ENCODE data around the gene HBG2. TPM values are rescaled to one million over a fixed set of nuclear protein-coding genes. Genes with fewer than 3 reads are reported as not detected.
"Not testable (repeated sequence)": the region's sequence is repeated elsewhere in the genome, so short reads cannot be mapped to it uniquely, and the experiment has no call there.

HBG2 gene
- not detected for total RNA-seq
- not detected for polyA plus RNA-seq

DNA sequence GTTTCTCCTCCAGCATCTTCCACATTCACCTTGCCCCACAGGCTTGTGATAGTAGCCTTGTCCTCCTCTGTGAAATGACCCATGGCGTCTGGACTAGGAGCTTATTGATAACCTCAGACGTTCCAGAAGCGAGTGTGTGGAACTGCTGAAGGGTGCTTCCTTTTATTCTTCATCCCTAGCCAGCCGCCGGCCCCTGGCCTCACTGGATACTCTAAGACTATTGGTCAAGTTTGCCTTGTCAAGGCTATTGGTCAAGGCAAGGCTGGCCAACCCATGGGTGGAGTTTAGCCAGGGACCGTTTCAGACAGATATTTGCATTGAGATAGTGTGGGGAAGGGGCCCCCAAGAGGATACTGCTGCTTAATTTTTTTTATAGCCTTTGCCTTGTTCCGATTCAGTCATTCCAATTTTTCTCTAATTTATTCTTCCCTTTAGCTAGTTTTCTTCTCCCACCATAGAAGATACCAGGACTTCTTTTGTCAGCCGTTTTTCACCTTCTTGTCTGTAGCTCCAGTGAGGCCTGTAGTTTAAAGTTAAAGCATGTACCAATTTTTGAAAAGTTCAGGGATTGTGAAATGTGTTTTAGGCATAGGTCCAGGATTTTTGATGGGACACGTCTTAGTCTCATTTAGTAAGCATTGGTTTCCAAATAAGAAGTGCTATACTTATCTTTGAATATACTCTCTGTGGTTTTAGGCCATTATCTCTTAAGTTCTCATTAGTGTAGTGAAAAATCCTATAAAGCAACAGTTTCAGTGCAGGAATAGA is at the start of gene HBG2:
Gene HBG2, minus strand, starts transcription at position 136 of the 768 bp plus-strand sequence. Its CDS starts 53 bp downstream, at position 83.
- H3K4me1 Mint-ChIP-seq; H3K4me1 ChIP-seq (ENCODE audit: control insufficient read depth, insufficient read depth, low read length, poor library complexity, severe bottlenecking); H3K9me3 ChIP-seq (ENCODE audit: control insufficient read depth in 2 of 2, low read length in 2 of 2); H3K27ac ChIP-seq (ENCODE audit: insufficient read depth, low read length, poor library complexity, severe bottlenecking); H3K36me3 ChIP-seq (ENCODE audit: control insufficient read depth, insufficient read depth, low read length); H3K9me3 Mint-ChIP-seq; H3K27me3 Mint-ChIP-seq; H3K27me3 ChIP-seq (ENCODE audit: control insufficient read depth, insufficient read depth, low read length); DNase-seq; H3K4me3 ChIP-seq (ENCODE audit: low read depth, low read length); ATAC-seq (ENCODE audit: low read depth in 2 of 2); H3K27ac Mint-ChIP-seq; H3K4me3 Mint-ChIP-seq; H3K36me3 Mint-ChIP-seq: not testable (repeated sequence)

- Histone ChIP-seq H3K4me3 (ENCODE audit: low read depth, low read length) (no peak overlapping the region), H3K27me3 (ENCODE audit: control insufficient read depth, insufficient read depth, low read length) (no peaks in the 10 kb centered on the region), H3K36me3 (ENCODE audit: control insufficient read depth, insufficient read depth, low read length) (no peaks in the 10 kb centered on the region), H3K4me1 (ENCODE audit: control insufficient read depth, insufficient read depth, low read length, poor library complexity, severe bottlenecking) (no peaks in the 10 kb centered on the region), H3K9me3 (ENCODE audit: control insufficient read depth in 2 of 2, low read length in 2 of 2) (no peaks in the 10 kb centered on the region), H3K27ac (ENCODE audit: insufficient read depth, low read length, poor library complexity, severe bottlenecking) (no peak overlapping the region)
- Mint-ChIP-seq H3K4me3 (no peak overlapping the region), H3K36me3 (no peaks in the 10 kb centered on the region), H3K27ac (no peak overlapping the region), H3K4me1 (no peaks in the 10 kb centered on the region), H3K9me3 (peaks cover 0 to 4% (median 0%) of the 10 kb centered on the region in 7 donors), H3K27me3 (peaks cover 4% of the 10 kb centered on the region)
- no peak for ATAC-seq (ENCODE audit: low read depth in 2 of 2)
- DNase-seq, result no peak
These were observed 49.5 kb upstream of the HBG2 start for GRCh38 chr11:5304046-5304445.

- no peak overlapping the region for H3K27ac ChIP-seq (ENCODE audit: insufficient read depth, low read length, poor library complexity, severe bottlenecking)
- no peaks in the 10 kb centered on the region for H3K4me1 ChIP-seq (ENCODE audit: control insufficient read depth, insufficient read depth, low read length, poor library complexity, severe bottlenecking)
- H3K4me3 ChIP-seq (ENCODE audit: low read depth, low read length), result no peak overlapping the region
- H3K9me3 Mint-ChIP-seq, result peaks cover 0 to 4% (median 0%) of the 10 kb centered on the region in 7 donors
- no peaks in the 10 kb centered on the region for H3K4me1 Mint-ChIP-seq
- H3K9me3 ChIP-seq (ENCODE audit: control insufficient read depth in 2 of 2, low read length in 2 of 2), result no peaks in the 10 kb centered on the region
- no peaks in the 10 kb centered on the region for H3K36me3 Mint-ChIP-seq
- H3K27me3 Mint-ChIP-seq, result peaks cover 4% of the 10 kb centered on the region
- ATAC-seq (ENCODE audit: low read depth in 2 of 2), result no peak
- no peak overlapping the region for H3K27ac Mint-ChIP-seq
- no peak overlapping the region for H3K4me3 Mint-ChIP-seq
- H3K36me3 ChIP-seq (ENCODE audit: control insufficient read depth, insufficient read depth, low read length), result no peaks in the 10 kb centered on the region
- no peaks in the 10 kb centered on the region for H3K27me3 ChIP-seq (ENCODE audit: control insufficient read depth, insufficient read depth, low read length)
- DNase-seq, result no peak
These were observed 49.0 kb upstream of the HBG2 start for GRCh38 chr11:5303626-5304025.

- Histone ChIP-seq H3K36me3 (ENCODE audit: control insufficient read depth, insufficient read depth, low read length) (no peaks in the 10 kb centered on the region), H3K4me1 (ENCODE audit: control insufficient read depth, insufficient read depth, low read length, poor library complexity, severe bottlenecking) (no peaks in the 10 kb centered on the region), H3K4me3 (ENCODE audit: low read depth, low read length) (no peak within 1 kb of the TSS), H3K9me3 (ENCODE audit: control insufficient read depth in 2 of 2, low read length in 2 of 2) (no peaks in the 10 kb centered on the region), H3K27ac (ENCODE audit: insufficient read depth, low read length, poor library complexity, severe bottlenecking) (no peak within 1 kb of the TSS), H3K27me3 (ENCODE audit: control insufficient read depth, insufficient read depth, low read length) (no peaks in the 10 kb centered on the region)
- Mint-ChIP-seq H3K27ac (no peak within 1 kb of the TSS), H3K4me1 (no peaks in the 10 kb centered on the region), H3K9me3 (peaks cover 0 to 2% (median 0%) of the 10 kb centered on the region in 7 donors), H3K27me3 (no peaks in the 10 kb centered on the region), H3K36me3 (no peaks in the 10 kb centered on the region), H3K4me3 (no peak within 1 kb of the TSS)
- DNase-seq, result no peak
- no peak for ATAC-seq (ENCODE audit: low read depth in 2 of 2)
These were observed 47.3 kb upstream of the HBG2 start, which contains the start of gene OR51B4 for GRCh38 chr11:5301846-5302245. Gene OR51B4, minus strand, starts transcription at chr11:5301946. Its CDS starts 0 bp downstream, at chr11:5301946.

- Histone ChIP-seq H3K4me1 (ENCODE audit: control insufficient read depth, insufficient read depth, low read length, poor library complexity, severe bottlenecking) (no peaks in the 10 kb centered on the region), H3K4me3 (ENCODE audit: low read depth, low read length) (no peak overlapping the region), H3K36me3 (ENCODE audit: control insufficient read depth, insufficient read depth, low read length) (no peaks in the 10 kb centered on the region), H3K27ac (ENCODE audit: insufficient read depth, low read length, poor library complexity, severe bottlenecking) (no peak overlapping the region), H3K27me3 (ENCODE audit: control insufficient read depth, insufficient read depth, low read length) (no peaks in the 10 kb centered on the region), H3K9me3 (ENCODE audit: control insufficient read depth in 2 of 2, low read length in 2 of 2) (no peaks in the 10 kb centered on the region)
- no peaks in the 10 kb centered on the region for H3K36me3 Mint-ChIP-seq
- H3K27ac Mint-ChIP-seq, result no peak overlapping the region
- no peak overlapping the region for H3K4me3 Mint-ChIP-seq
- H3K9me3 Mint-ChIP-seq, result peaks cover 0 to 2% (median 0%) of the 10 kb centered on the region in 7 donors
- no peaks in the 10 kb centered on the region for H3K4me1 Mint-ChIP-seq
- ATAC-seq (ENCODE audit: low read depth in 2 of 2) (no peak), DNase-seq (no peak)
- H3K27me3 Mint-ChIP-seq, result no peaks in the 10 kb centered on the region
These were observed 45.7 kb upstream of the HBG2 start for GRCh38 chr11:5300251-5300650.

DNA sequence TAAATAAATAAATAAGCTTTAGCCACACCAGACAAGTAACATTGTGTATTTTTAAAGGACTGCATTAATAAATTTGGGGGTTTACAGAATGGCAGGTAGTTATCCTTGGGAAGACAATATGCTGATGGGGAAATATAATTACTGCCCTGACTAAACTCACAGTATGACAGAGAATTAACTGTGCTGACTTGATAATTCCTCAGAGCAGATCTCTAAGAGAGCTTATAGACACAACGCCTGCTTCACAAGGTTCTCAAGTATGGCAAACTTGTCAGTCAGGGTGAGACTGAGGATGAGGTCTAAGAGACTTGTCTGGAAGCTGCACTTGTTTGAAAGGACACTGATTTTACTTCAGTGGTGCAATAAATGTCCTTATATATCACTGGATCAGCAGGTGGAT is 43.9 kb upstream of the HBG2 start:
- Mint-ChIP-seq H3K9me3 (peaks cover 0 to 2% (median 0%) of the 10 kb centered on the region in 7 donors), H3K27ac (no peak overlapping the region), H3K4me1 (no peaks in the 10 kb centered on the region), H3K27me3 (no peaks in the 10 kb centered on the region), H3K36me3 (no peaks in the 10 kb centered on the region), H3K4me3 (no peak overlapping the region)
- H3K9me3 ChIP-seq (ENCODE audit: control insufficient read depth in 2 of 2, low read length in 2 of 2), result no peaks in the 10 kb centered on the region
- ATAC-seq (ENCODE audit: low read depth in 2 of 2) (no peak), DNase-seq (no peak)
- no peak overlapping the region for H3K4me3 ChIP-seq (ENCODE audit: low read depth, low read length)
- no peak overlapping the region for H3K27ac ChIP-seq (ENCODE audit: insufficient read depth, low read length, poor library complexity, severe bottlenecking)
- no peaks in the 10 kb centered on the region for H3K36me3 ChIP-seq (ENCODE audit: control insufficient read depth, insufficient read depth, low read length)
- no peaks in the 10 kb centered on the region for H3K4me1 ChIP-seq (ENCODE audit: control insufficient read depth, insufficient read depth, low read length, poor library complexity, severe bottlenecking)
- H3K27me3 ChIP-seq (ENCODE audit: control insufficient read depth, insufficient read depth, low read length), result no peaks in the 10 kb centered on the region

- Mint-ChIP-seq H3K27ac (no peak overlapping the region), H3K4me3 (no peak overlapping the region), H3K36me3 (no peaks in the 10 kb centered on the region), H3K27me3 (no peaks in the 10 kb centered on the region), H3K4me1 (no peaks in the 10 kb centered on the region), H3K9me3 (peaks cover 0 to 2% (median 0%) of the 10 kb centered on the region in 7 donors)
- H3K27me3 ChIP-seq (ENCODE audit: control insufficient read depth, insufficient read depth, low read length), result no peaks in the 10 kb centered on the region
- H3K4me1 ChIP-seq (ENCODE audit: control insufficient read depth, insufficient read depth, low read length, poor library complexity, severe bottlenecking), result no peaks in the 10 kb centered on the region
- H3K27ac ChIP-seq (ENCODE audit: insufficient read depth, low read length, poor library complexity, severe bottlenecking), result no peak overlapping the region
- no peaks in the 10 kb centered on the region for H3K36me3 ChIP-seq (ENCODE audit: control insufficient read depth, insufficient read depth, low read length)
- ATAC-seq (ENCODE audit: low read depth in 2 of 2), result no peak
- no peak overlapping the region for H3K4me3 ChIP-seq (ENCODE audit: low read depth, low read length)
- H3K9me3 ChIP-seq (ENCODE audit: control insufficient read depth in 2 of 2, low read length in 2 of 2), result no peaks in the 10 kb centered on the region
- DNase-seq, result no peak
These were observed 43.2 kb upstream of the HBG2 start for GRCh38 chr11:5297721-5298323.

Data from CD4-positive, CD25-positive, alpha-beta regulatory T cell (primary cell).